SJCRH30 (cell line): Measurements from ENCODE around the gene MRPL39. TPM values are rescaled to one million over a fixed set of nuclear protein-coding genes. Genes with fewer than 3 reads are reported as not detected.

Experiments used
- DNase-seq, 2 experiments: peaks; one replicate each; pipeline ENCODE4 v3.0.0-alpha.2; 2015 to 2020
- H3K27ac ChIP-seq: fragments of 250-450 bp; sonication (Bioruptor Pico); 2 replicates; pipeline ENCODE4 v1.5.1; 2020; ENCODE audit warnings: mild to moderate bottlenecking, moderate library complexity
- H3K27me3 ChIP-seq: fragments of 250-450 bp; sonication (Bioruptor Pico); 2 replicates; pipeline ENCODE4 v1.5.1; 2020; ENCODE audit warnings: mild to moderate bottlenecking, moderate library complexity
- H3K36me3 ChIP-seq: fragments of 250-450 bp; sonication (Bioruptor Pico); 2 replicates; pipeline ENCODE4 v1.5.1; 2020; ENCODE audit warnings: mild to moderate bottlenecking, moderate library complexity
- H3K4me1 ChIP-seq: fragments of 250-450 bp; sonication (Bioruptor Pico); 2 replicates; pipeline ENCODE4 v1.5.1; 2020; ENCODE audit warnings: mild to moderate bottlenecking, moderate library complexity
- H3K4me3 ChIP-seq: fragments of 250-450 bp; sonication (Bioruptor Pico); 2 replicates; pipeline ENCODE4 v1.5.1; 2020; ENCODE audit warnings: mild to moderate bottlenecking, moderate library complexity
- H3K9me3 ChIP-seq: fragments of 250-450 bp; sonication (Bioruptor Pico); replicated peaks from 2 replicates; pipeline ENCODE4 v1.5.1; 2020; ENCODE audit warnings: mild to moderate bottlenecking, moderate library complexity
- total RNA-seq: library from RNA; depleted of rRNA; stranded (reverse); fragments of >200 nt; shearing (Covaris generic); gene quantifications from 2 replicates; pipeline ENCODE4 v1.2.3, GENCODE V29; 2014

MRPL39 gene
- total RNA-seq, 1 experiment from 2014 or later = 95.0 TPM

GRCh38 chr21:25582888-25583287 lies 24.4 kb downstream of the MRPL39 start:
- Histone ChIP-seq H3K4me1 (no peaks in the 10 kb centered on the region), H3K9me3 (no peaks in the 10 kb centered on the region), H3K27ac (no peak overlapping the region), H3K36me3 (peaks cover 29% of the 10 kb centered on the region), H3K4me3 (no peak overlapping the region), H3K27me3 (no peaks in the 10 kb centered on the region)
- DNase-seq = peak in 1 of 2 experiments; percentile 26

DNA sequence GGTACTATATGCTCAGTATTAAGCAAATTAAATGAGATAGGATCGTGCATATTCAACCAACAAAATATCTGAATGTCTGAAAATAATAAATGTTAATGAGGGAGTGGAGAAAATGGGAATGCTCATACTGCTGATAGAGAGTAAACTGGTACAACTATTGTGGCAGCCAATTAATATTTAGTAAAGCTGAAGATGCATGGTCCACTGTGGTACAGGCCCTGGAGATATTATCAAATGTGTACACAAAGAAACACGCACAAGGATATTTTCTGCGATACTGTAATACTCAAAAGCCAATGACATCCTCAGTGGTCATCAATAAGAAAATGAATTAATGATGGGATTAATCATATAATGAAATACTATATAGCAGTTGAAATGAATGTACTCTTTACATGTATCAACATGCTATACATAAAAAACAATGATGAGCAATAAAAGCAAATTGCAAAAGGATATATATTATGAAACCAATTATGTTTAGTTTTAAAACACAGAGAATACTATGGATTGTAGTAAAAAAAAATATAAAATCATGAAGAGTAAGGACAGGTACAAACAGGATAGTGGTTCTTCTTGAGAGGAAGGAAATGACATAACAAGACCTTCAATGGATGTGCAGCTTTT lies 25.0 kb downstream of the MRPL39 start:
- Histone ChIP-seq H3K27ac (no peak overlapping the region), H3K27me3 (no peaks in the 10 kb centered on the region), H3K36me3 (peaks cover 29% of the 10 kb centered on the region), H3K4me1 (no peaks in the 10 kb centered on the region), H3K4me3 (no peak overlapping the region), H3K9me3 (no peaks in the 10 kb centered on the region)
- DNase-seq = no peak

- H3K4me3 ChIP-seq = no peak overlapping the region
- H3K27ac ChIP-seq = no peak overlapping the region
- no peaks in the 10 kb centered on the region for H3K9me3 ChIP-seq
- H3K27me3 ChIP-seq = no peaks in the 10 kb centered on the region
- no peaks in the 10 kb centered on the region for H3K4me1 ChIP-seq
- no peak for DNase-seq
- peaks cover 23% of the 10 kb centered on the region for H3K36me3 ChIP-seq
Observed at GRCh38 chr21:25581582-25581981, 25.7 kb downstream of the MRPL39 start.

GRCh38 chr21:25580912-25581260 lies 26.4 kb downstream of the MRPL39 start:
- no peaks in the 10 kb centered on the region for H3K9me3 ChIP-seq
- DNase-seq = no peak
- H3K27me3 ChIP-seq = no peaks in the 10 kb centered on the region
- no peak overlapping the region for H3K27ac ChIP-seq
- no peaks in the 10 kb centered on the region for H3K4me1 ChIP-seq
- no peak overlapping the region for H3K4me3 ChIP-seq
- H3K36me3 ChIP-seq = peaks cover 20% of the 10 kb centered on the region

DNA sequence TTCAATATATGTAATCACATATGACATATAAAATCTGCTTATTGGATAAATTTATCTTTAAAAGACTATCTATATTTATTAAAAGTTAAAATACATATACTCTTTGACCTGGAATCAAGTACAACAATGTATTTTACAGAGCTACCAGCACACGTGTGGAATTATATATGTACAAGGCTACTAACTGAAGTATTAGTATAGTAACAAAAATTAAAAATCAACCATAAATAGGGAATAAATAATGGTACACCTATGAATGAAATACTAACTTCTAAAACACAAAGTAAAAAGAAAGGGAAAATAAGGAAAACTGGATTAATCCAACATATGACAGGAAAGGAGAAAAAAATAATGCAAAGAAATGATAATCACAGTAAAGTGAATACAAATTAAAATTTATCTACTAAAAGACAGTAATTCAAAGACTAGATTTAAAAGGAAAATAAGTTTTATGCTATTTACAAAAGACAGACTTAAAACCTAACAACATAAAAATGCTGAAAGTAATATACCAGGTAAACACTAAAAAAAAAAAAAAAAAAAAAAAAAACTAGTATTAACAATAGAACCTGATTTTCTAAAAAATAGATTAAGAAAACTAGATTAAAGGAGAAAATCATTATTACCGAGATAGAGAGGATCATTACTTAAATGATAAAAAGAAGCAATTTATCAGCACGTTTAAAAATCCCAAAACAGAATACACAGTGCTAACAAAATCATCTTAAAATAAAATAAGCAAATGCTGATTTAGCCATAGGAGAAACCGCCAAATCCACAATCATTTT lies 27.9 kb downstream of the MRPL39 start:
- DNase-seq = no peak
- H3K9me3 ChIP-seq = no peaks in the 10 kb centered on the region
- H3K4me3 ChIP-seq = no peak overlapping the region
- peaks cover 12% of the 10 kb centered on the region for H3K36me3 ChIP-seq
- no peak overlapping the region for H3K27ac ChIP-seq
- peaks cover 4% of the 10 kb centered on the region for H3K4me1 ChIP-seq
- no peaks in the 10 kb centered on the region for H3K27me3 ChIP-seq

- no peak overlapping the region for H3K27ac ChIP-seq
- H3K27me3 ChIP-seq = no peaks in the 10 kb centered on the region
- H3K4me3 ChIP-seq = no peak overlapping the region
- no peaks in the 10 kb centered on the region for H3K9me3 ChIP-seq
- H3K4me1 ChIP-seq = peaks cover 11% of the 10 kb centered on the region
- H3K36me3 ChIP-seq = peaks cover 8% of the 10 kb centered on the region
- DNase-seq = peak in 1 of 2 experiments; percentile 11
Observed at GRCh38 chr21:25578056-25578961, 29.0 kb downstream of the MRPL39 start.

- no peaks in the 10 kb centered on the region for H3K9me3 ChIP-seq
- no peak overlapping the region for H3K4me3 ChIP-seq
- peaks cover 11% of the 10 kb centered on the region for H3K4me1 ChIP-seq
- peaks cover 8% of the 10 kb centered on the region for H3K36me3 ChIP-seq
- DNase-seq = no peak
- H3K27me3 ChIP-seq = no peaks in the 10 kb centered on the region
- no peak overlapping the region for H3K27ac ChIP-seq
Observed at GRCh38 chr21:25577424-25578055, 29.7 kb downstream of the MRPL39 start.

GRCh38 chr21:25573409-25574206 lies 33.7 kb downstream of the MRPL39 start:
- Histone ChIP-seq H3K27ac (peak overlapping the region; percentile 60), H3K9me3 (no peaks in the 10 kb centered on the region), H3K4me1 (peaks cover 11% of the 10 kb centered on the region), H3K36me3 (peaks cover 8% of the 10 kb centered on the region), H3K4me3 (no peak overlapping the region), H3K27me3 (no peaks in the 10 kb centered on the region)
- peak; percentile 31 to 63 for DNase-seq

DNA sequence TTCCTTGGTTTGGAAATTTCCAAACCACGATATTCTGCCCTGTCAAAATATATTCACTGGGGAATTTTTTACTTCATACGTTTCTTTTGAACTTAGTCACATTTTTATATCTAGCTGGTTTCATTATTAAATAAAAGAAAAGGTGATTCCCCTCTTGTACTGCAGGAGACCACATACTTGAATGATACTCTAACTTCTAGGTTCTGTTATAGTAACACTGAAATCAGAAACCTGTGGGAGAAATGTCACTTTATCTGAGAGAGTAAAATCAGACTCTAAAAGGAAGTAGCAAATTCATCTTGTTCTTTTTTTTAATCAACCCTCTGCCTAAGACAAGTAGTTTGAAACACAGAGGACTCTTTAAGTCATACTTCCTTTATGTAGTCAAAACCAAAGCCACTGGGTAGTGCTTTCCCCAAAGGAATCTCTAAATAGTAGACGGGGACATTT lies 34.4 kb downstream of the MRPL39 start:
- Histone ChIP-seq H3K9me3 (no peaks in the 10 kb centered on the region), H3K27ac (no peak overlapping the region), H3K36me3 (peaks cover 7% of the 10 kb centered on the region), H3K27me3 (no peaks in the 10 kb centered on the region), H3K4me3 (no peak overlapping the region), H3K4me1 (peaks cover 11% of the 10 kb centered on the region)
- DNase-seq = no peak

GRCh38 chr21:25571726-25572121 lies 35.6 kb downstream of the MRPL39 start:
- H3K27me3 ChIP-seq = no peaks in the 10 kb centered on the region
- H3K4me1 ChIP-seq = peaks cover 11% of the 10 kb centered on the region
- no peak for DNase-seq
- H3K27ac ChIP-seq = no peak overlapping the region
- H3K36me3 ChIP-seq = 0 out of 2 replicates have a peak, but pooled peaks cover 7% of the 10 kb centered on the region
- H3K4me3 ChIP-seq = no peak overlapping the region
- H3K9me3 ChIP-seq = no peaks in the 10 kb centered on the region; the same call in 1 of the 2 replicates

- Histone ChIP-seq H3K27ac (no peak overlapping the region), H3K9me3 (no peaks in the 10 kb centered on the region; the same call in 1 of the 2 replicates), H3K4me1 (peaks cover 11% of the 10 kb centered on the region), H3K27me3 (no peaks in the 10 kb centered on the region), H3K36me3 (peaks cover 18% of the 10 kb centered on the region), H3K4me3 (no peak overlapping the region)
- DNase-seq = no peak
Observed at GRCh38 chr21:25569711-25570110, 37.6 kb downstream of the MRPL39 start.

DNA sequence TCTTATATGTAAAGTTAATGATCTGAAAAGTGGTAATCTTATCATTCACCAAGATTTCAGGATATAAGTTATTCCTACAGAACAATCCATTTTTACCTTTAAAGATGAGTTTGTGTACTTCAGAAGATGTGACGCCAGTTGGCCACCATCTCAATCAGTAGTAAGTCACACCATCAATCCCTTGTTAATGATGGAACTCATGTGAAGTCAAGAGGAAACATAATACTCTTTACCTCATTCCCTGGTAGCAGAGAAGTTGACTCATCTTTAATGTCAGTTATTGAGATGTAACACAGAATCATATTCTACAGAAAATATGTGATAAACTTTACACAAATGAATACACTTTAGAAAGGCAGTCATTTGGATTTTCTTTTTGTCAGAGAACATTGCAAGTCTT lies 38.2 kb downstream of the MRPL39 start:
- no peak for DNase-seq
- no peak overlapping the region for H3K27ac ChIP-seq
- peaks cover 4% of the 10 kb centered on the region for H3K4me1 ChIP-seq

DNA sequence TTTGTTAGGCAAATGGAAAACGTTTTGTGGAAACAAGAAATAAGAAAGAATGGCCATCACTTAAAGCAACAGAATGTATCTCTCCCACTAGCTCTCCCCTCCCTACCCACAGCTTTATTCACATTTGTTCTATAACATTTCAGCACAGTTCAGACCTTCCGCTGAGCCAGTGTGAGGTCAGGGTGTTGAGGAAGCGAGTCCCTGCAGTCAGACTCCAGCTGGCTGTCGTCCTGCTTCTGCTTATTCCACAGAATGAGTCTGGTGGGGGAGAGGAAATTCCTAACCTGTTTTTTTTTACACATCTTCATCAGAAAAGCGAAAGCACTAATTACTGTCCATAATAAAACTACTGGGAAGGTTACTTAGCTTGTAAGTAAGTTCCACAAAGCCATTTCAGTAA lies 39.0 kb downstream of the MRPL39 start:
- Histone ChIP-seq H3K4me1 (no peaks in the 10 kb centered on the region), H3K27me3 (no peaks in the 10 kb centered on the region), H3K4me3 (no peak overlapping the region), H3K27ac (no peak overlapping the region), H3K36me3 (peaks cover 22% of the 10 kb centered on the region), H3K9me3 (no peaks in the 10 kb centered on the region; the same call in 1 of the 2 replicates)
- DNase-seq = no peak

More for the DNA sequence above, 38.2 kb downstream of the MRPL39 start:
- peaks cover 18% of the 10 kb centered on the region for H3K36me3 ChIP-seq
- no peaks in the 10 kb centered on the region for H3K27me3 ChIP-seq
- no peak overlapping the region for H3K4me3 ChIP-seq
- no peaks in the 10 kb centered on the region; the same call in 1 of the 2 replicates for H3K9me3 ChIP-seq

DNA sequence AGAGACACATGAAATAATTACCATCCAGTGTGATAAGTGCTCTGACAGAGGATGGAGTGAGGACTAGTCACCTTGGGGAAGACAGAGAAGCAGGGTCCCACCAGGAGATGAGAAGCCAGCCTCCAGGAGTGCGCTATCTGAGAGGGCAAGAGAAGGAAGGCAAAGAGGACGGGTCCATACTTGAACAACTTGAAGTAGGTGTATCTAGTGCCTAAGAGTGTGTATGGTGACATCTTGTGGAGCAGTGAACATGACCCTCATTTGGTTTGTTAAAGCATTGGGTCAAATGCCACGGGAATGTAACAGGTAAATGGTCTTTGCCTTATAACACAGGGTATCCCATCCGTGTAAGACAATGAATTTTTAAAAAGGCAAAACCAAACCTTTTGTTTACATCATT lies 39.8 kb downstream of the MRPL39 start:
- Histone ChIP-seq H3K27ac (no peak overlapping the region), H3K9me3 (no peaks in the 10 kb centered on the region; the same call in 1 of the 2 replicates), H3K4me1 (no peaks in the 10 kb centered on the region), H3K36me3 (peaks cover 24% of the 10 kb centered on the region), H3K4me3 (no peak overlapping the region), H3K27me3 (no peaks in the 10 kb centered on the region)
- no peak for DNase-seq
